Lung microvascular endothelial cell (primary cell): ENCODE data around the gene MED28. TPM values are rescaled to one million over a fixed set of nuclear protein-coding genes. Genes with fewer than 3 reads are reported as not detected.
A peak's percentile ranks its signal among the peaks of the same experiment; 100 is the strongest.
"Not testable (repeated sequence)": the region's sequence is repeated elsewhere in the genome, so short reads cannot be mapped to it uniquely, and the experiment has no call there.

ENCODE experiments used
- DNase-seq, 2 donors: peaks; one replicate each; pipeline versions ENCODE4 v3.0.0 to v3.0.0-alpha.2; 2010; ENCODE audit warnings: low read depth in 2 of 2
- total RNA-seq: library from RNA; depleted of rRNA; stranded (reverse); fragments of >200 nt; gene quantifications from 2 replicates; pipeline ENCODE4 v1.2.1, GENCODE V29; 2014

Gene MED28
- total RNA-seq, 1 donor from 2014 or later, result 23.2 TPM

GRCh38 chr4:17618926-17619325, 4.5 kb downstream of the MED28 start:
- DNase-seq, result no peak

- peak in 1 of 2 donors; percentile 24 for DNase-seq
Measured at GRCh38 chr4:17619416-17620105, 5.1 kb downstream of the MED28 start.

- DNase-seq, result no peak
Measured at GRCh38 chr4:17623451-17624001, 9.1 kb downstream of the MED28 start.

GRCh38 chr4:17624821-17625220, 10.4 kb downstream of the MED28 start:
- DNase-seq, result no peak

- DNase-seq, result no peak
Measured at GRCh38 chr4:17630228-17630627, 15.8 kb downstream of the MED28 start.

GRCh38 chr4:17633600-17633999, 19.2 kb downstream of the MED28 start:
- no peak for DNase-seq

GRCh38 chr4:17635056-17635455, 20.6 kb downstream of the MED28 start:
- DNase-seq, result no peak

GRCh38 chr4:17636341-17636695, 21.9 kb downstream of the MED28 start:
- DNase-seq, result no peak

GRCh38 chr4:17636696-17637622, 22.5 kb downstream of the MED28 start:
- peak; percentile 72 to 78 for DNase-seq

GRCh38 chr4:17639136-17639535, 24.7 kb downstream of the MED28 start:
- no peak for DNase-seq

GRCh38 chr4:17642398-17642783, 27.9 kb downstream of the MED28 start:
- DNase-seq, result no peak

- DNase-seq, result peak in 1 of 2 donors; percentile 27
Measured at GRCh38 chr4:17646693-17647092, 32.3 kb downstream of the MED28 start.

GRCh38 chr4:17647176-17647806, 32.9 kb downstream of the MED28 start:
- DNase-seq, result no peak

GRCh38 chr4:17647927-17648326, 33.5 kb downstream of the MED28 start:
- no peak for DNase-seq

GRCh38 chr4:17650406-17650805, 36.0 kb downstream of the MED28 start:
- DNase-seq, result peak in 1 of 2 donors; percentile 17

- DNase-seq, result no peak
Measured at GRCh38 chr4:17654701-17655100, 40.3 kb downstream of the MED28 start.

- no peak for DNase-seq
Measured at GRCh38 chr4:17657090-17657489, 42.6 kb downstream of the MED28 start.

- DNase-seq, result no peak
Measured at GRCh38 chr4:17657849-17658248, 43.4 kb downstream of the MED28 start.

- not testable (repeated sequence) for DNase-seq
Measured at GRCh38 chr4:17659196-17659595, 44.8 kb downstream of the MED28 start.

- peak; percentile 11 to 33 for DNase-seq
Measured at GRCh38 chr4:17662694-17663093, 48.3 kb downstream of the MED28 start.

- DNase-seq, result peak in 1 of 2 donors; percentile 66
Measured at GRCh38 chr4:17664755-17665154, 50.3 kb downstream of the MED28 start.

- DNase-seq, result no peak
Measured at GRCh38 chr4:17665346-17665745, 50.9 kb downstream of the MED28 start.
